Activated CD4-positive, alpha-beta T cell treated with anti-CD3 and anti-CD28 coated beads for 36 hours (primary cell): Measurements from ENCODE around the gene NOP14. TPM values are rescaled to one million over a fixed set of nuclear protein-coding genes. Genes with fewer than 3 reads are reported as not detected.
A peak's percentile ranks its signal among the peaks of the same experiment; 100 is the strongest.

Experiments
- ATAC-seq: fragments of 200-7000 bp; cut with Tn5 transposase; one replicate; pipeline ENCODE4 v1.10.0; 2021; ENCODE audit warnings: mild to moderate bottlenecking, moderate library complexity
- CTCF ChIA-PET: fragments of 350-600 bp; sonication (Branson Sonifier 250); formaldehyde crosslinking; loops from one replicate; lab custom pipeline; 2021; ENCODE audit warnings: antibody characterized with exemption; lab: Charles Lee
- POLR2A ChIA-PET: fragments of 350-600 bp; sonication (Branson Sonifier 250); formaldehyde crosslinking; loops from one replicate; lab custom pipeline; 2021; ENCODE audit warnings: antibody characterized with exemption, inconsistent platforms; lab: Charles Lee
- DNase-seq: peaks from one replicate; pipeline ENCODE4 v3.0.0-alpha.2; 2020
- H3K27ac Mint-ChIP-seq: one replicate; pipeline ENCODE4 v1.8.0; 2021; ENCODE audit warnings: mixed read lengths
- H3K27me3 Mint-ChIP-seq: one replicate; pipeline ENCODE4 v1.8.0; 2021; ENCODE audit warnings: mixed read lengths
- H3K36me3 Mint-ChIP-seq: one replicate; pipeline ENCODE4 v1.8.0; 2021; ENCODE audit warnings: low read depth, mixed read lengths
- H3K4me1 Mint-ChIP-seq: one replicate; pipeline ENCODE4 v1.8.0; 2021; ENCODE audit warnings: mixed read lengths
- H3K4me3 Mint-ChIP-seq: one replicate; pipeline ENCODE4 v1.8.0; 2021; ENCODE audit warnings: mild to moderate bottlenecking, moderate library complexity, mixed read lengths
- H3K9me3 Mint-ChIP-seq: one replicate; pipeline ENCODE4 v1.8.0; 2021; ENCODE audit warnings: low read depth, mixed read lengths
- intact Hi-C, 2 experiments: fragments of 100-400 bp; cut with DNase I in 1 of 2; cut with micrococcal nuclease in 1 of 2; formaldehyde crosslinking; loops; one replicate each; pipeline versions ENCODE4 v1.14.2 to v1.15.1; 2022 to 2024; cut with DNase I, micrococcal nuclease
- total RNA-seq, 2 experiments: library from RNA; stranded (reverse); gene quantifications; one replicate each; pipeline ENCODE4 v1.2.3, GENCODE V29; 2021

Gene NOP14
- total RNA-seq, 2 experiments from 2014 or later, result 86.8 to 106 TPM

DNA sequence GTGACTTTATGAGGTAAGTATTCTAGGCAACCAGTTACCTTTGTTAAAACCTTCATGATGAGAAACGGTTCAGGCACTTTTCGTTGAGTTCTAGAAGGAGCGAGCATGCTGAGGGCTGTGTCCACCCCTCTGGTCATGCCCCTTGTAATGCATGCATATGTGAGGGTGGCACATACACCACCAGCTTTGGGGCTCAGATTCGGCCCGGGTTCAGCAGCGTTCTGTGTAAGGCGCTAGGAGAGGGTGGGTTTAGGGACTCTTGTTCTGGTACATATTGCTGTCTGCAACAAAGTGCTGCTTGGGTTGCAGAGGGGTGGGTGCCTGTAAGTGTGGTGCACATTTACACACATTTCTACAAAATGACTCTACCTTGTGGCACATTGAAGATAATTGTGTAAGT is 54.5 kb downstream of the NOP14 start:
- Mint-ChIP-seq H3K36me3 (peaks cover 32% of the 10 kb centered on the region), H3K27ac (no peak overlapping the region), H3K9me3 (no peaks in the 10 kb centered on the region), H3K4me3 (no peak overlapping the region), H3K4me1 (peaks cover 23% of the 10 kb centered on the region), H3K27me3 (no peaks in the 10 kb centered on the region)
- ATAC-seq (no peak), DNase-seq (no peak)
- ChIA-PET CTCF (no interaction called here), POLR2A (no interaction called here)
- intact Hi-C loops, result no loop called here

DNA sequence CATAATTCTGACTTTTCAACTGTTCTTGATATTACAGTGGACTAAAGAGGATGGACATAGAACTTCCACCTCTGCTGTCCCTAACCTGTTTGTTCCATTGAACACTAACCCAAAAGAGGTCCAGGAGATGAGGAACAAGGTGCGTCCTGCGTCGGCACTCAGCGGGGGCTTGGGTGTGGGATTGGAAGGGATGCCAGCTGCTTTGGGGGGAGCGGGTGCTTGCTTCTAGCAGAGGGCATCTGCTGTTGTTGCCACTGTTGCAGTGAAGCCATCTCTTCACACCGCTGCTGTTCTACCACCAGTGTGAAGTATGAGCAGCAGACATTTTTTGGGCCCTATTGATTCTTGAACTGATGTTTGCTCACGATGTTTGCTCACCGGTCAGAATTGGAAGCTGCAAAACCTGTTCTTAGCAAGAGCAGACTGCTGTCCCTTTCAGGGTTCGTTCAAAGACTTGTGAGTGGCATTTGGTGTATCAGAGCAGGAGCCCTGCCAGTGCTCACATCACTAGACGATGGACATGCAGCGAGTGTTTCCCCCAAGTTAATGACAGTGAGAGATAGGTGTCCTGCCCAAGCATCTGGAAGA is 55.4 kb downstream of the NOP14 start:
- intact Hi-C loops, result no loop called here
- ChIA-PET POLR2A (no interaction called here), CTCF (no interaction called here)
- Mint-ChIP-seq H3K4me1 (peaks cover 23% of the 10 kb centered on the region), H3K4me3 (no peak overlapping the region), H3K27ac (no peak overlapping the region), H3K9me3 (no peaks in the 10 kb centered on the region), H3K27me3 (no peaks in the 10 kb centered on the region), H3K36me3 (peaks cover 37% of the 10 kb centered on the region)
- ATAC-seq (no peak), DNase-seq (no peak)

DNA sequence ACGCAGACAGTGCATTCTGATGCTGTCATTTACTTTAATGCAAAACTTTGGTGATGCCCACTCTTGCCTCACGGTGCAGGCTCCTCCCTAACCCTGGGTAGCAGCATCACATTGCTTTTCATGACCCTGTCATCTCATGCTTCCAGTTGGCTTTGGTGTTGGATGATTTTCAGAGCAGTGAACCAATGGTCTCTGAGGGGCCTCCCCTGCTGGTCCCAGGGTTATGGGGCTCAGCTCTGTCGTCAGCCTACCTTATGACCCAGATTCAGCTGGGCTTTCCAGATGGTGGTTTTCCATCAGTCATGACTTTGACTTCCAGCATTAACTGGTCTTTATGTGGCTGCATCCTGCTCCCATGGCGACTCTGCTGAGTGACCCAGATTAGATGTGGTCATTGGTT is 56.0 kb downstream of the NOP14 start:
- peak; percentile 33 for ATAC-seq
- Mint-ChIP-seq H3K9me3 (no peaks in the 10 kb centered on the region), H3K4me1 (peaks cover 23% of the 10 kb centered on the region), H3K27ac (no peak overlapping the region), H3K4me3 (no peak overlapping the region), H3K36me3 (peaks cover 37% of the 10 kb centered on the region), H3K27me3 (no peaks in the 10 kb centered on the region)
- intact Hi-C loops, result no loop called here
- DNase-seq, result no peak
- CTCF ChIA-PET, result no interaction called here
- POLR2A ChIA-PET, result no interaction called here

DNA sequence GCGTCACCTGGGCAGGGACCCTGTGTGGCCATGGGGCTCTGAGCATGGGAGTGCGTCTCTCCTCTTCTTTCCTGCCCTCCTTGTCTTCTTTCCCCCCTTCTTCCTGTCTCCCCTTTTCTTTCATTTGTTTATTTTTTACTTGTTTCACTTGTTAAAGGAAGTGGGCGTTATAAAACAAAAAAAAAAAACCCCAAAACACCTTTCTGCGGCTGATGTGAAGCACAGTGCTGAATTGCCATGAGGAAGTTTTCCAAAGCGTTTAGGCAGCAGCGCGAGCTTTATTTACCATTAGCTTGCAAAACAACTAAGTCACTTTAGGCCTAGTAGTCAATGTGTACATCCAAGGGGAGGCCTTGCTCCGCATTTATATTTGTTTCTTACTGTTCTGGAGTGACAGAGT is 57.0 kb downstream of the NOP14 start:
- DNase-seq (no peak), ATAC-seq (no peak)
- Mint-ChIP-seq H3K9me3 (no peaks in the 10 kb centered on the region), H3K27me3 (no peaks in the 10 kb centered on the region), H3K27ac (peak overlapping the region; percentile 12), H3K4me1 (peaks cover 23% of the 10 kb centered on the region), H3K36me3 (peaks cover 40% of the 10 kb centered on the region), H3K4me3 (no peak overlapping the region)
- intact Hi-C loops, result no loop called here
- ChIA-PET POLR2A (no interaction called here), CTCF (no interaction called here)

DNA sequence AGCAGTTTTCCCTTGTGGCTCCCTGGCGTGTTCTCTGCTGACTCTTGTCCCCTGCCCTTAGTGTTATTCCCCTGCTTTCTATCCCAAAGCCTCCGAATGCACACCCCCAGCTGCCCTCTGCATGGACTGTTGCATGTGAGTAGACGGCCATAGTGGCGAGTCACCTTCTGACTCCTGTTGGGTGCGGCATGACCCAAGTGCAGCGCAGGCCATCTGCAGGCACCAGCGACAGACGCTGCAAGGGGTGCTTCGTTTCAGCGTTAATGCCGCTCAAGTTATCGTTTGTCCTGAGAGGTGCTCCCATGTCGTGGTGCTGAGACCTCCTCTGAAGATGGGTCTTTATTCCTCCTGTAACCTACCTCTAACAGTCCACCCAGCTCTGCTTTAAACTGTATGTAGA is 57.7 kb downstream of the NOP14 start:
- Mint-ChIP-seq H3K36me3 (peaks cover 44% of the 10 kb centered on the region), H3K27ac (no peak overlapping the region), H3K4me1 (peaks cover 23% of the 10 kb centered on the region), H3K27me3 (no peaks in the 10 kb centered on the region), H3K4me3 (no peak overlapping the region), H3K9me3 (no peaks in the 10 kb centered on the region)
- CTCF ChIA-PET, result no interaction called here
- POLR2A ChIA-PET, result no interaction called here
- ATAC-seq, result no peak
- intact Hi-C loops, result no loop called here
- DNase-seq, result no peak

DNA sequence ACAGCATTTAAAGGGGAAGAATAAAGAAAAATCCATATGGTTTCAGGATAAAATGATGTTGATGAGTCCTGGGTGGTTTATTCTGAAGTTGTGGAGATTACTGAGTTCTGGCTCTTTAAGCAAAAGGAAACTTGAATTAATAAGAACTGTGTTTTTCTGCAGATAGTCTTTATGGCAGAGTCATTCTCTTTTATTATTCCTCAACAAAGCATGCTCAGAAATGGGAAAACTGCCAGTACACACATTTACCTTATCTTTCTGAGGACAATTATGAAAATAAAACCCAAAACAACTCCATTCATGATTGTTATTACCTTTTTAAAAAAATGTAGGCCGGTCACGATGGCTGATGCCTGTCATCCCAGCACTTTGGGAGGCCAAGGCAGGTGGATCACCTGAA is 61.1 kb downstream of the NOP14 start:
- CTCF ChIA-PET, result no interaction called here
- Mint-ChIP-seq H3K27ac (no peak overlapping the region), H3K9me3 (no peaks in the 10 kb centered on the region), H3K4me3 (no peak overlapping the region), H3K27me3 (no peaks in the 10 kb centered on the region), H3K4me1 (peaks cover 20% of the 10 kb centered on the region), H3K36me3 (peaks cover 47% of the 10 kb centered on the region)
- DNase-seq (no peak), ATAC-seq (no peak)
- POLR2A ChIA-PET, result no interaction called here
- intact Hi-C loops, result no loop called here

DNA sequence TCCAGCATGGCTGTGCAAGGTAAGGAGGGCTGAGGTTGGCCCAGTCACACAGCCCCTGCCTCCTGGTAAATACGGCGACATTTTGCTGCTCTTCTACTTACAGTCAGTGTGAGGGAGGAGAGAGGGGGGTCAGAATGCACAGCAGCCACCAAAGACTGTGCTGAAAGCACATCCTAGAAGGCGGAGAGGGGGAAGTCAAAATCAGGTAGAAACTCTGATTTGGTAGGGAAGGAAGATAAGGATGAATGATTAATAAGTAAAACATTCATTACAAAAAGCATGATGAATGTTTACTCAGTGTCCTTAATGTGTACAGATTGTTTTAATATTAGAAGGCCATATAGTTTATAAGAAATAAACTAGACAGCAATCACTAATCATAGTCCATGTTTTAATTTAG is 62.0 kb downstream of the NOP14 start:
- Mint-ChIP-seq H3K4me1 (peaks cover 13% of the 10 kb centered on the region), H3K9me3 (no peaks in the 10 kb centered on the region), H3K4me3 (no peak overlapping the region), H3K36me3 (peaks cover 39% of the 10 kb centered on the region), H3K27ac (peak overlapping the region; percentile 21), H3K27me3 (no peaks in the 10 kb centered on the region)
- POLR2A ChIA-PET, result no interaction called here
- intact Hi-C loops, result no loop called here
- ATAC-seq (no peak), DNase-seq (no peak)
- CTCF ChIA-PET, result no interaction called here

DNA sequence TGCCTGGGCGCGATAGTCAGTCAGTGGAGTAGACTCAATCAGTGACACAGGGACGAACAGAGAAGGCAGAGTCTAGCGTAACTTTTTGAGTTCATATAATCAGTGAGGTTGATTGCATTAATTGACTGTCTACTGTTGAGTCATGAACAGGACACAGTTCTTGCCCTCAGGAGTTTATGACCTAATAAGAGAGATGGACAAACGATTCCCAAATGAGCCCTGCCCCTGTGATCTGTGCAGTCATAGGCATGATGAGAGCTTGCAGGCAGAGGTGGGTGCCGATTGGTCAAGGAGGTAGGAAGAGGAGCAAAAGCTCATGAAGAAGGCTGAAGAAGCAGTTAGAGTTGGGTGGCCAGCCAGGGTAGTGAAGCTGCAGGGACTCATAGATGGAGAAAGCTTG is 62.5 kb downstream of the NOP14 start:
- H3K9me3 Mint-ChIP-seq, result no peaks in the 10 kb centered on the region
- H3K27ac Mint-ChIP-seq, result peak overlapping the region; percentile 10
- intact Hi-C loops, result no loop called here
- peaks cover 37% of the 10 kb centered on the region for H3K36me3 Mint-ChIP-seq
- DNase-seq (no peak), ATAC-seq (no peak)
- POLR2A ChIA-PET, result no interaction called here
- H3K4me3 Mint-ChIP-seq, result no peak overlapping the region
- peaks cover 10% of the 10 kb centered on the region for H3K4me1 Mint-ChIP-seq
- no peaks in the 10 kb centered on the region for H3K27me3 Mint-ChIP-seq
- CTCF ChIA-PET, result no interaction called here

DNA sequence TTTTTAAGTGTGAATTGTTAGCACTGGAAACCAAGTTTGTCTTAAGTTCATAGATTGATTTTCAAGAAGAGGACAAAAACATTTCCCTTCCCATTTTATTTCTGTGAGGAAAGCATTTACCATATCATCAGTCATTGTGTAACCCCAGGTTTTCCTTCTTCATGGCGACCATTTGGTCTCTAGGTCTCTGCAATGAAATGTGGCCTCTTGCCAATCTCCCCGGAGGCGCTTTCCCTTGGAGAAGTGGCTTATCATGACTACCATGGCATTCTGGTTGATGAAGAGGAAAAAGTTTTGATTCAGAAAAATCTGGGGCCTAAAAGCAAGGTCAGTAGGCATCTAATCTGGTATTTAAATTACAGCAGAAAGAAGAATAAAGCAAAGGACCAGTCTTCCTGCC is 65.2 kb downstream of the NOP14 start:
- Mint-ChIP-seq H3K27me3 (no peaks in the 10 kb centered on the region), H3K4me1 (no peaks in the 10 kb centered on the region), H3K36me3 (peaks cover 36% of the 10 kb centered on the region), H3K4me3 (no peak overlapping the region), H3K9me3 (no peaks in the 10 kb centered on the region), H3K27ac (no peak overlapping the region)
- ChIA-PET POLR2A (no interaction called here), CTCF (no interaction called here)
- intact Hi-C loops, result no loop called here
- ATAC-seq (no peak), DNase-seq (no peak)

DNA sequence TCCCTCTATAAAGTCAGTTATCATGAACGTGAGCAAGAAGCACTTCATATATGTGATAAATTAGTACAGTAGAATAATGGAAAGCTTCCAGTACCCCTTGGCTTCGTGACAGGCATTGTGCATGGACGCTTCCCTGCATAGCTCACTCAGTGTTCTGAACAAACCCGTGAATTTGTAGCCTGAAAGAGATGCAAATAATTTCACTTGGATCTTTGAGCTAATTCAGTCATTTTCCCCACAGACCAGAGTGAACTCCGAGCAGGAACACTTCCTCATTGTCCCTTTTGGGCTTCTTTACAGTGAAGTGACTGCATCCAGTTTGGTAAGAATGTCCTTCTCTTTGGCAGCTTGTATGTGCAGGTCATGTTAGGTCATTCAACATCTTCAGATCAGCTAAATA is 69.4 kb downstream of the NOP14 start:
- Mint-ChIP-seq H3K4me3 (no peak overlapping the region), H3K36me3 (peaks cover 22% of the 10 kb centered on the region), H3K27ac (no peak overlapping the region), H3K27me3 (no peaks in the 10 kb centered on the region), H3K4me1 (no peaks in the 10 kb centered on the region), H3K9me3 (no peaks in the 10 kb centered on the region)
- POLR2A ChIA-PET, result no interaction called here
- no peak for DNase-seq
- CTCF ChIA-PET, result interaction anchor here (0.6 kb wide), 3 partner anchors 20 to 124 kb away, joined by 3 read pairs; no protein-coding TSS in a partner anchor
- no peak for ATAC-seq
- intact Hi-C loops, result no loop called here

DNA sequence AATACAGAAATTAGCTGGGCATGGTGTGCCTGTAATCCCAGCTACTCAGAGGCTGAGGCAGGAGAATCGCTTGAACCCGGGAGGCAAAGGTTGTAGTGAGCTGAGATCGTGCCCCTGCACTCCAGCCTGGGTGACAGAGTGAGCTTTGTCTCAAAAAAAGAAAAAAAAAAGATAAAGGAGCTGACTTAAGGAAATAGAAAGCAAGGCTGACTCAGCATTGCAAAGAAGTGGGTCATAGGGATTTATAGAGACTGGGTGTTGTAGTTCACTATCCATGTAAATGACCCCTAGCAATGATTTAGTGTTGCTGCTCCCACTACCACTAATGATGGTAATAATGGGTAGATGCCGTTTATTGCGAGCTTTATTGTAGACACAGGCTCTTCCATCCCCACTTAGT is 71.9 kb downstream of the NOP14 start:
- ChIA-PET POLR2A (no interaction called here), CTCF (interaction anchor here (1.1 kb wide), 1 partner anchor 10 kb away, joined by 3 read pairs; no protein-coding TSS in a partner anchor)
- H3K4me3 Mint-ChIP-seq, result no peak overlapping the region
- no peaks in the 10 kb centered on the region for H3K9me3 Mint-ChIP-seq
- intact Hi-C loops, result no loop called here
- ATAC-seq (peak; percentile 26), DNase-seq (no peak)
- no peaks in the 10 kb centered on the region for H3K4me1 Mint-ChIP-seq
- H3K27me3 Mint-ChIP-seq, result no peaks in the 10 kb centered on the region
- H3K36me3 Mint-ChIP-seq, result peaks cover 23% of the 10 kb centered on the region
- no peak overlapping the region for H3K27ac Mint-ChIP-seq

DNA sequence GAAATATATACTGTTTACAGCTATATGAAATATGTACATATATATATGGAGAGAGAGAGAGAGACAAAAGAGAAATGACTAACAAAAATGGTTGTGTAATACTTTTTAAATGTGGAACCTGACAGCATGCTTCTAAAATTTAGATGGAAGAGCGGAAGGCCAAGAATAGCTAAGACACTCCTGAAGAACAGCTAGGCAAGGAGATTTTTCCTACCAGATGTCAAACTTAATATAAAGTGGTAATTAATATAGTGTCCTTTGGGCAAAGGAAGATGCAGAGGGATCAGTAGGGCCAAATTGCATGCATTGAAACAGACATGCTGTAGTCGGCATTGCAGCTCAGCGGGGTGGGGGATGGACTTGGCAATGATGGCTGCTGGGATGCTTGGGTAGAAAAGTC is 74.3 kb downstream of the NOP14 start:
- CTCF ChIA-PET, result no interaction called here
- intact Hi-C loops, result no loop called here
- no peaks in the 10 kb centered on the region for H3K4me1 Mint-ChIP-seq
- ATAC-seq (no peak), DNase-seq (no peak)
- no peaks in the 10 kb centered on the region for H3K27me3 Mint-ChIP-seq
- H3K36me3 Mint-ChIP-seq, result peaks cover 28% of the 10 kb centered on the region
- H3K27ac Mint-ChIP-seq, result peak overlapping the region; percentile 17
- POLR2A ChIA-PET, result no interaction called here
- no peak overlapping the region for H3K4me3 Mint-ChIP-seq
- no peaks in the 10 kb centered on the region for H3K9me3 Mint-ChIP-seq
